Muscle of leg (tissue), 11 donors: ENCODE measurements around the gene RGS8. TPM values are rescaled to one million over a fixed set of nuclear protein-coding genes. Genes with fewer than 3 reads are reported as not detected.

Experiments
- DNase-seq: peaks from one replicate; pipeline ENCODE4 v3.0.0; 2013
- H3K27ac ChIP-seq: one replicate; pipeline ENCODE4 v1.5.1; 2013; ENCODE audit warnings: mild to moderate bottlenecking, low read length, control low read depth
- H3K27me3 ChIP-seq: one replicate; pipeline ENCODE4 v1.6.1; 2013; ENCODE audit warnings: low read length; ENCODE audit not compliant: control insufficient read depth, insufficient read depth
- H3K36me3 ChIP-seq: one replicate; pipeline ENCODE4 v1.6.1; 2013; ENCODE audit warnings: low read length; ENCODE audit not compliant: control insufficient read depth, insufficient read depth
- H3K4me1 ChIP-seq: one replicate; pipeline ENCODE4 v1.6.1; 2013; ENCODE audit warnings: low read length; ENCODE audit not compliant: control insufficient read depth, insufficient read depth
- H3K4me3 ChIP-seq: one replicate; pipeline ENCODE4 v1.5.1; 2013; ENCODE audit warnings: low read length, control low read depth
- H3K9me3 ChIP-seq: replicated peaks from 2 replicates; pipeline ENCODE4 v1.6.1; 2013; ENCODE audit warnings: low read depth, low read length; ENCODE audit not compliant: control insufficient read depth
- WGBS: methylation state at CpG from one replicate; pipeline ENCODE4 v1.1.5; 2013; ENCODE audit warnings: missing lambda C conversion rate; ENCODE audit not compliant: insufficient coverage; 5-methylcytosine and 5-hydroxymethylcytosine counted together
- polyA plus RNA-seq, 8 donors: library from polyadenylated mRNA; unstranded; fragments of 120-200 nt; gene quantifications; one replicate each; pipeline versions ENCODE4 v1.2.1 to v1.2.3, GENCODE V29; 2013; ENCODE audit warnings: inconsistent platforms in 1 of 8, low replicate concordance in 1 of 8; ENCODE audit not compliant: insufficient read length in 8 of 8, insufficient read depth in 1 of 8
- total RNA-seq: library from RNA; stranded (reverse); fragments of 120-200 nt; gene quantifications from one replicate; pipeline ENCODE4 v1.2.4, GENCODE V29; 2013

RGS8 gene
- total and polyA plus RNA-seq, 9 donors: 0.04 to 0.18 (median 0.10) TPM; not detected in 1

DNA sequence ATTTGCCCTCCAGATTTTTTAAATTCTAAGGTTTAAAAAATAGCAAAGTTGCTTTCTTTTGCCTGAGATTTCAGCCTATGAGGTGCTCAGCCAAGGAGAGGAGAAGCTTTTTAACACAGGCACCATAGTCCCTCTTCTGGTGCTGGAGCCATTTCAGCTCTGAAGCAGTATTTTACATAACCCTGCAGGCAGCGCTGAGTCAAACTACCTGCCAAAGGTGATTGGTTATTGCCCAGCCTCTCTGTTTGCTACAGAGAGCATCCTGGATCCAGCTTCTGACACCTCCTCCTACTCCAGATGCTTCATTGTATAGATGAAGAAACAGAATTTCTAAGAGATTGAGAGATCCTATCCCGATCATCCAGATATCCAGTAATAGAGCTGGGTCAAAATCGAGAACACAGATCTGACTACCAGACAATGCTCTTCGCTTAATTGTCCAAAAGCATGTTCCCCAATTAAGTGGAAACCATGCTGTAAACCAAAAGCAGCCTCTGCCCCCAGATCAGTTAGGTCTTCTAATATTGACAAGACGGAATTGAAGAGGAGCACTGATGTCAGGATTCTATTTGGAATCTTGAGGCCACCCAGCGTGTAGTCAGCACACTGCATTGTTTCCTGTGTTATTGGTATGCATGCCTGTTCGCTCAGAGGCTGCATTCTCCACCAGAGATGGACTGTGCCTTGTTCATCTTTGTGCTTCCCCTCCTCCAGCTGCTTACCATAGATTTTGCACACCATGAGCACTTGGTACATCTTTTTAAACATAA, 22.1 kb downstream of the RGS8 start:
- Histone ChIP-seq H3K9me3 (no peaks in the 10 kb centered on the region), H3K4me3 (no peak overlapping the region), H3K27ac (no peak overlapping the region), H3K36me3 (no peaks in the 10 kb centered on the region), H3K4me1 (peaks cover 4% of the 10 kb centered on the region), H3K27me3 (no peaks in the 10 kb centered on the region)
- DNase-seq: no peak
- 85% methylated on average over 5 of the region's 7 CpGs for WGBS

- no peaks in the 10 kb centered on the region for H3K9me3 ChIP-seq
- no peaks in the 10 kb centered on the region for H3K27me3 ChIP-seq
- no peak overlapping the region for H3K4me3 ChIP-seq
- peaks cover 8% of the 10 kb centered on the region for H3K4me1 ChIP-seq
- no peak overlapping the region for H3K27ac ChIP-seq
- DNase-seq: no peak
- H3K36me3 ChIP-seq: no peaks in the 10 kb centered on the region
Observed at GRCh38 chr1:182658055-182658454, 26.3 kb downstream of the RGS8 start.

DNA sequence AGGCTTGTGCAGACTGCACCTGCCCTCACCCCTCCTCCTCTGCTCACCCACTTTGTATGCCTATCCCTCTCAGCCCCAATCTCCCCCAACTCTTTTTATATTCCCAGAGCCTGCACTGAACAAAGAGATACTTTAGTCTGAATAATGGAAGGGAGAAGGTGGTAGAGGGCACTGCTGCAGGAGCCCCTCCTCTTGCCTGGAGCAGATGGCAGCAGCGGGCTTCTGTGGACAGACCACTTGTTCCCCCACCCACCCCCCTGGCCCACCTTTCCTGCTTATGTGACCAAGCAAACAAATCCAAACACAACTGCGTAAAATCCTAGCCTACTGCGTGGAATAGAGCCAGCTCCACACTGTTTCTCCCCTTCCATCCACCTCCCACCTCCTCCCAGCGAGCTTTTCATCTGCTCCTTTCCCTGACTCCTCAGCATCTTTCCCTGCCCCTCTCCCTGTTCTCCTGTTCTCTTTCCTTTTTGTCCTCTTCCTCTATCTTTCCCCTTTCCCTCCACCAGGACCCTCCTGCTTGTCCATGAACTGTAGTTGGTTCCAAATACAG, 27.5 kb downstream of the RGS8 start:
- H3K27ac ChIP-seq: no peak overlapping the region

DNA sequence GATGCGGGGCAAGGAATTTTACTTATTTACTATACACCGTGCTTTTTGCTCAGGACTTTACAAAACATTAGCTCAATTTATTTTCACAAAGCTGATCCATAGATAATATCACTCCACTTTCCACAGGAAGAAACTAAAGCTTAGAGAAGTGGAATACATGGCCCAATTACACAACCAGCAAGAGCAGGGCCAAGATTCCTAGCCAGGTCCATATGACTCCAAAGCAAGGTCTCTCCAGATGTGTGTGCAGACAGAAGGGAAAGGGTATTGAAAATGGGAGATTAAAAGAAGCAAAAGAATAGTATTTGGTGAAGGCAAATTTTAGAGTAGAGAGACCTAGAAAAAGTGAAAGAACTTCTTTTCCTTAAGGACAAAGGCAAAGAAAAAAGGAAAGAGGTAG, 30.4 kb downstream of the RGS8 start:
- no CpG with 5 or more reads among the region's 2 CpGs for WGBS
- Histone ChIP-seq H3K4me1 (peaks cover 15% of the 10 kb centered on the region), H3K27ac (no peak overlapping the region), H3K4me3 (no peak overlapping the region), H3K27me3 (no peaks in the 10 kb centered on the region), H3K36me3 (no peaks in the 10 kb centered on the region), H3K9me3 (no peaks in the 10 kb centered on the region)
- peak; percentile 85 for DNase-seq

More for the DNA sequence above, 27.5 kb downstream of the RGS8 start:
- H3K27me3 ChIP-seq: no peaks in the 10 kb centered on the region
- WGBS: 43% methylated on average over 4 of the region's 4 CpGs
- no peak overlapping the region for H3K4me3 ChIP-seq
- no peaks in the 10 kb centered on the region for H3K9me3 ChIP-seq
- DNase-seq: peak; percentile 55
- H3K36me3 ChIP-seq: no peaks in the 10 kb centered on the region
- peaks cover 10% of the 10 kb centered on the region for H3K4me1 ChIP-seq

DNA sequence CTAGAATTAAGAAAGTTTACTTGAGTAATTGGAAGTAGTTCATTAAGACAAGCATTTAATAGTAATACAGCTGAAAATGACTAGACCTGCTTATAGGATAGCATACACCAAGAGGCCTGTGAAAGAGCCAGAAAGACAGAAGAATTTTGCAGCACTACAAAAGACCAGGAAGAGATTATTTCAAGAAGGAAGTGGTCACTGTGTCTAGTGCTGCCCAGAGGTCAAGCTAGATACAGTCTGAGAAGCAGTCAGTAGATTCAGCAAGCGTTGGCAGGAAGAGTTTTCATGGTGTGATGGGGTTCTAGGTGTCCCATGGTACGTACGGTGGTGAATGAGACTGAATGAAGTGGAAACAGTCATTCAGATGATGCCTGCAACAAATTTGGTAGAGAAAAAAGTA, 31.5 kb downstream of the RGS8 start:
- Histone ChIP-seq H3K36me3 (no peaks in the 10 kb centered on the region), H3K9me3 (no peaks in the 10 kb centered on the region), H3K4me1 (peaks cover 15% of the 10 kb centered on the region), H3K27ac (no peak overlapping the region), H3K27me3 (no peaks in the 10 kb centered on the region), H3K4me3 (no peak overlapping the region)
- DNase-seq: no peak
- 51% methylated on average over 3 of the region's 3 CpGs for WGBS

DNA sequence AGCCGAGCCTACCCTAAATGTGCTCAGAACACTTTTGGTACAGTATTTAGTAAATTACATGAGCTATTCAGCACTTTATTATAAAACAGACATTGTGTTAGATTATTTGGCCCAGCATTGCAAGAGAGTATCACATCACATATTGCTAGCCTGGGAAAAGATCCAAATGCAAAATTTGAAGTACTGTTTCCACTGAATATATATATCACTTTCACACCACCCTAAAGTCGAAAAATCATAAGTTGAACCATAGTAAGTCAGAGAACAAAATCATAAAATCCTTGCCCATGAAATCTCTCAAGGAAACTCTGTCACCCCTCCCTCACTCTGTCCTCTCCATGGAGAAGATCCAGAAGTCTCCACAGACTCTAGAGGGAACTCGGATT, 33.1 kb downstream of the RGS8 start:
- DNase-seq: peak; percentile 90
- H3K4me3 ChIP-seq: no peak overlapping the region
- peak overlapping the region; percentile 89 for H3K27ac ChIP-seq
- WGBS: no CpG with 5 or more reads among the region's 3 CpGs
- H3K27me3 ChIP-seq: no peaks in the 10 kb centered on the region
- no peaks in the 10 kb centered on the region for H3K36me3 ChIP-seq
- peaks cover 12% of the 10 kb centered on the region for H3K4me1 ChIP-seq
- H3K9me3 ChIP-seq: no peaks in the 10 kb centered on the region

- DNase-seq: no peak
- H3K4me1 ChIP-seq: peaks cover 8% of the 10 kb centered on the region
- H3K9me3 ChIP-seq: no peaks in the 10 kb centered on the region
- H3K4me3 ChIP-seq: no peak overlapping the region
- H3K27me3 ChIP-seq: no peaks in the 10 kb centered on the region
- no CpG with 5 or more reads among the region's 6 CpGs for WGBS
- H3K36me3 ChIP-seq: no peaks in the 10 kb centered on the region
- peak overlapping the region; percentile 89 for H3K27ac ChIP-seq
Observed at GRCh38 chr1:182650678-182651338, 33.6 kb downstream of the RGS8 start.

- WGBS: 90% methylated on average over 2 of the region's 7 CpGs
Observed at GRCh38 chr1:182649041-182649440, 35.3 kb downstream of the RGS8 start.

GRCh38 chr1:182646739-182647138, 37.6 kb downstream of the RGS8 start:
- Histone ChIP-seq H3K27ac (no peak overlapping the region), H3K9me3 (no peaks in the 10 kb centered on the region), H3K36me3 (no peaks in the 10 kb centered on the region), H3K4me1 (peaks cover 8% of the 10 kb centered on the region), H3K4me3 (no peak overlapping the region), H3K27me3 (no peaks in the 10 kb centered on the region)
- DNase-seq: no peak
- WGBS: 62% methylated on average over 2 of the region's 2 CpGs

More at GRCh38 chr1:182649041-182649440, 35.3 kb downstream of the RGS8 start:
- H3K27me3 ChIP-seq: no peaks in the 10 kb centered on the region
- no peak overlapping the region for H3K4me3 ChIP-seq
- no peaks in the 10 kb centered on the region for H3K36me3 ChIP-seq
- no peak for DNase-seq
- H3K9me3 ChIP-seq: no peaks in the 10 kb centered on the region
- H3K27ac ChIP-seq: no peak overlapping the region
- peaks cover 12% of the 10 kb centered on the region for H3K4me1 ChIP-seq

DNA sequence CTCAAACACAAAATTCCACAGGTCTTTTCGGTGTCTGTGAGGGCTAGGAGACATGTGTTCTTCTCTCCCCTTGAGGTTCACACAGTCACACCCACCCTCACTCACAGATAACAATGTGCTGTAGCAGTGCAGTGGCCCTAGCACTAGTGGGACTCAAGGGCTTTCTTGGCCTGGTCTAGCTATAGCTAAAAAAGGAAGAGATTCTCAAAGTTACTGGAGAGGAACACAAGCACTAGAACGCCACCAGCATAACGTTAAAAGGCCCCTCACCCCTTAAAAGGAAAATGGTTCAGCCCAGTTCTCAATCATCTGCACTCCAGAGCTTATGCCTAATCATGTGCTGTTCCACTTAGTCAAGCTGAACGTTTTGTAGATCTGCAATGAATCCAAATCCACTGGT, 39.5 kb downstream of the RGS8 start:
- Histone ChIP-seq H3K4me1 (peaks cover 11% of the 10 kb centered on the region), H3K9me3 (no peaks in the 10 kb centered on the region), H3K27me3 (no peaks in the 10 kb centered on the region), H3K36me3 (no peaks in the 10 kb centered on the region), H3K27ac (no peak overlapping the region), H3K4me3 (no peak overlapping the region)
- DNase-seq: no peak
- 45% methylated on average over 3 of the region's 4 CpGs for WGBS
